HL-60/S4 (cell line): Measurements from ENCODE around the gene RPL3.

Experiments
- in situ Hi-C: fragments of 300-500 bp; cut with MboI; formaldehyde crosslinking; loops from 2 replicates; pipeline ENCODE4 v1.14.3; 2022; ENCODE audit warnings: low sequenced_read_pairs

RPL3 gene

DNA sequence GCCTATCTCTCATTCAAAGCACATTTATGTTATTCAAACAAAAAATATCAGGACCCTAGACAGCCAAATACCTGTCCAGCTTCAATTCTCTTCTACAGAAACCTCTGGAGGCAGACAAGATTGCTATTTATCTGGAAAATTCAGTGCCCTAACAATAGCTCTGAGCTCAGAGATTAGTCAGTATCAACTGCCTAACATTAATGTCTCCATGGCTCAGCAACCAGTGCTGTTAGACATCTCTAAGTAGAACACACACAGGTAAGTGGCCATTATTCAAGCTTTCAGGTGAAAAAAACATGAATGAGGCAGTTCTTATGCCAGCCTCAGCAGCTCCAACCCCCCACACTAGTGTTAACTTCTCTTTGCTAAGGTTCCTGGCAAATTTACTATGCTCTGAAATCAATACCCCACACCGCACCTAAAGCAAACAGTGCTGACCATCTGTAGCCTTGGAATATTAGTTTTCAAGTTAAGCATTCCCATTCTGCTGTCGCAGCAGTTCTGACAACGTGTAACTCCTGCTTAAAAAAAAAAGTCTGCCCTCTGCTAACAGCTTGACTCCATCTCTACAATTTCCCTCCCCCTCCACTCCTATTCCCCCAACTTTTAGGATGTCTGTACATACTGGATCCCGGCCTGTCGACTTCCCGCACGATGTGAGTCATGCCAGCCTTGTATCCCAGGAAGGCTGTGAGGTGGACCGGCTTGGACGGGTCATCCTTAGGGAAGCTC is 1.5 kb downstream of the RPL3 start:
- in situ Hi-C loops = loop anchor here (25.0 kb wide), 1 partner anchor 306 kb away; the partner anchor contains the start of genes APOBEC3C and APOBEC3D

GRCh38 chr22:39317084-39317774 is 2.2 kb downstream of the RPL3 start:
- in situ Hi-C loops = loop anchor here (25.0 kb wide), 1 partner anchor 305 kb away; the partner anchor contains the start of genes APOBEC3C and APOBEC3D

GRCh38 chr22:39316440-39317083 is 2.9 kb downstream of the RPL3 start:
- in situ Hi-C loops = loop anchor here (25.0 kb wide), 1 partner anchor 304 kb away; the partner anchor contains the start of genes APOBEC3C and APOBEC3D

GRCh38 chr22:39315389-39315788 is 4.0 kb downstream of the RPL3 start:
- in situ Hi-C loops = loop anchor here (25.0 kb wide), 1 partner anchor 303 kb away; the partner anchor contains the start of genes APOBEC3C and APOBEC3D

DNA sequence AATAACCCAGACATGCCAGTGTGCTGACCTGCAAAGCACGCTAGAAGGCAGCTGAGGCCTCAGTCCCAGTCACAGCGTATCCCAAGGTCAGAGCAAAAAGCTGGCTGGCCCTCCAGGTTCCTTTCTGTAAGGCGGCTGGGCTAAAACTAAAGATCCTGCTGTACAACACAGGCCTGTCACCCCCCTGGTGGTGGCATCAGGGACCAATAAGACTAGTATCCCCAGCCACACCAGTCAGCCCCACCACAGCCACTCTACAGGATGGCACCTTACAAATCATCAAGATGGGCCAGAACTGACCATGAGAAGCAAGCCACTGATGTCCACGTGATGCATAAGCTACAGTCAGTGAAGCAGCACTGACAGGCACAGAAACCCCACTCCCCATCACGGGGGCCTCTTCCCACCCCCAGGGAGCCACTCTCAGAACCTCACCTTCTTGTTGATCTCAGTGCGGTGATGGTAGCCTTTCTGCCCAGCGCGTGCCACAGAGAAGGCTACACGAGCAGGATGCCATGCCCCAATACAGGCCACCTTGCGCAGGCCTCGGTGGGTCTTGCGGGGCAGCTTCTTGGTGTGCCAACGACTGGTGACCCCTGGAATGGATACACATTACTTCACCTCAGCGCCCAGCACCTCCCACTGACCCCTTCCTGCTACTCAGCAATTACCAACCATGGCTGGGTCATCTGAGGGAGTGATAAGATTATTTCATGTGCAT is 5.0 kb downstream of the RPL3 start:
- in situ Hi-C loops = loop anchor here (25.0 kb wide), 1 partner anchor 302 kb away; the partner anchor contains the start of genes APOBEC3C and APOBEC3D

- in situ Hi-C loops = loop anchor here (25.0 kb wide), 1 partner anchor 301 kb away; the partner anchor contains the start of genes APOBEC3C and APOBEC3D
These were observed 6.0 kb downstream of the RPL3 start for GRCh38 chr22:39313258-39314001.

- in situ Hi-C loops = loop anchor here (25.0 kb wide), 1 partner anchor 300 kb away; the partner anchor contains the start of genes APOBEC3C and APOBEC3D
These were observed 7.0 kb downstream of the RPL3 start for GRCh38 chr22:39312410-39312809.

- in situ Hi-C loops = loop anchor here (25.0 kb wide), 1 partner anchor 299 kb away; the partner anchor contains the start of genes APOBEC3C and APOBEC3D
These were observed 7.6 kb downstream of the RPL3 start for GRCh38 chr22:39311592-39312400.

GRCh38 chr22:39309881-39310714 is 9.3 kb downstream of the RPL3 start:
- in situ Hi-C loops = loop anchor here (5.0 to 25.0 kb wide), 2 partner anchors 138 to 298 kb away; partner anchors contain the start of genes APOBEC3C and APOBEC3D

- in situ Hi-C loops = loop anchor here (5.0 to 25.0 kb wide), 2 partner anchors 137 to 297 kb away; partner anchors contain the start of genes APOBEC3C and APOBEC3D
These were observed 10.0 kb downstream of the RPL3 start for GRCh38 chr22:39309364-39309861.

GRCh38 chr22:39308614-39309363 is 10.6 kb downstream of the RPL3 start:
- in situ Hi-C loops = loop anchor here (5.0 to 25.0 kb wide), 2 partner anchors 136 to 296 kb away; partner anchors contain the start of genes APOBEC3C and APOBEC3D

GRCh38 chr22:39306456-39307361 is 12.7 kb downstream of the RPL3 start:
- in situ Hi-C loops = loop anchor here (5.0 to 25.0 kb wide), 2 partner anchors 134 to 294 kb away; partner anchors contain the start of genes APOBEC3C and APOBEC3D

DNA sequence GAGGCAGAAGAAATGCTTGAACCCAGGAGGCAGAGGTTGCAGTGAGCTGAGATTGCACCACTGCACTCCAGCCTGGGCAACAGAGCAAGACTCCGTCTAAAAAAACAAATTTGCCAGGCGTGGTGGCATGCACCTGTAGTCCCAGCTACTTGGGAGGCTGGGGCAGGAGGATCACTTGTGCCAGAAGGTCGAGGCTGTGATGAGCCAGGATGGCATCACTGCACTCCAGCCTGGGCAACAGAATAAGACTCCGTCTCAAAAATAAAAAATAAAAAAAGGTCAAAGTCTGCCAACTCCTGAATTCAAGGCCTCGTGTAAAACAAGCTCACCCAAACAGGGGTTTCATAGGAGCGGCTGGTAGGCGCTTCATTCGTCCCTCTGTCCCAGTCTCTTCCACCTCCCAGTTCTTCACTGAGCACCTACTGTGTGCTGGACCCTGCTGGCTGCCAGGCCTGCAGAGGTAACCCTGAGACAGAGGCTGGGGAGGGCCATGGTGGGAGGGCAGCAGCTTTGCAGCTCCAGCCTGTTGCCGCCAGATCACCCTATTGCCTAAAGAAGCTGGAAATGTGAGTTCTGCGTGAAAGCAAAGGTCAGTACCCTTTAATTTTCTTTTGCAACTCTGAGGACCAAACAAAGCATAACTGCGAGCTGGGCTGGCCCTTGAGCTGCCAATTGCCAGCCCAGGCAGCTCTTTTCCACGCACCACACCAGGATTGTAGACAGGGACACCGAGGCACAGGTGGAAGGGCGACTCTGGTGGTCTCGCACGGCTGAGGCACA is 15.3 kb downstream of the RPL3 start:
- in situ Hi-C loops = loop anchor here (25.0 kb wide), 1 partner anchor 292 kb away; the partner anchor contains the start of genes APOBEC3C and APOBEC3D

GRCh38 chr22:39303358-39303757 is 16.1 kb downstream of the RPL3 start:
- in situ Hi-C loops = loop anchor here (25.0 kb wide), 1 partner anchor 291 kb away; the partner anchor contains the start of genes APOBEC3C and APOBEC3D
